Gastrocnemius medialis (tissue), 4 donors: ENCODE measurements around the gene GUCY2D.

Experiments used
- CTCF ChIP-seq, 5 experiments: fragments of 450-650 bp in 3 of 5; fragments of 200-600 bp in 2 of 5; sonication (generic) in 2 of 5; IDR thresholded peaks in 4 of 5; conservative IDR thresholded peaks in 1 of 5; 1 replicate in 4 of 5; 2 replicates in 1 of 5; pipeline ENCODE4 v1.5.1; 2016 to 2019; ENCODE audit warnings: antibody characterized with exemption in 5 of 5, mild to moderate bottlenecking in 3 of 5, moderate library complexity in 3 of 5
- POLR2A ChIP-seq, 2 donors: fragments of 450-650 bp; IDR thresholded peaks; one replicate each; pipeline ENCODE4 v1.6.1; 2017; ENCODE audit warnings: antibody characterized with exemption in 2 of 2, mild to moderate bottlenecking in 2 of 2, moderate library complexity in 2 of 2

- TF ChIP-seq CTCF (IDR thresholded peaks at IDR 0.05 in 4 of 5, conservative IDR thresholded peaks at IDR 0.05 in 1 of 5): no peak
- no peak for TF ChIP-seq POLR2A (IDR thresholded peaks at IDR 0.05)
Measured at GRCh38 chr17:8018436-8018835, 16.0 kb downstream of the GUCY2D start.
